Neuron (in vitro differentiated cells): Measurements from ENCODE around the gene RORB.

Experiments
- H2AFZ ChIP-seq: one replicate; pipeline ENCODE4 v1.6.1; 2013; ENCODE audit warnings: low read depth, mild to moderate bottlenecking, inconsistent platforms, low read length, moderate library complexity
- H3K27me3 ChIP-seq: one replicate; pipeline ENCODE4 v1.6.1; 2013; ENCODE audit warnings: low read length; ENCODE audit not compliant: insufficient read depth
- H3K36me3 ChIP-seq: one replicate; pipeline ENCODE4 v1.6.1; 2013; ENCODE audit warnings: low read length; ENCODE audit not compliant: insufficient read depth
- H3K4me1 ChIP-seq: one replicate; pipeline ENCODE4 v1.6.1; 2013; ENCODE audit warnings: low read length; ENCODE audit not compliant: insufficient read depth
- H3K4me3 ChIP-seq: 2 replicates; pipeline ENCODE4 v1.5.1; 2013; ENCODE audit warnings: mild to moderate bottlenecking, low read length, moderate library complexity
- H3K9me3 ChIP-seq: one replicate; pipeline ENCODE4 v1.6.1; 2013; ENCODE audit warnings: low read length

RORB gene

DNA sequence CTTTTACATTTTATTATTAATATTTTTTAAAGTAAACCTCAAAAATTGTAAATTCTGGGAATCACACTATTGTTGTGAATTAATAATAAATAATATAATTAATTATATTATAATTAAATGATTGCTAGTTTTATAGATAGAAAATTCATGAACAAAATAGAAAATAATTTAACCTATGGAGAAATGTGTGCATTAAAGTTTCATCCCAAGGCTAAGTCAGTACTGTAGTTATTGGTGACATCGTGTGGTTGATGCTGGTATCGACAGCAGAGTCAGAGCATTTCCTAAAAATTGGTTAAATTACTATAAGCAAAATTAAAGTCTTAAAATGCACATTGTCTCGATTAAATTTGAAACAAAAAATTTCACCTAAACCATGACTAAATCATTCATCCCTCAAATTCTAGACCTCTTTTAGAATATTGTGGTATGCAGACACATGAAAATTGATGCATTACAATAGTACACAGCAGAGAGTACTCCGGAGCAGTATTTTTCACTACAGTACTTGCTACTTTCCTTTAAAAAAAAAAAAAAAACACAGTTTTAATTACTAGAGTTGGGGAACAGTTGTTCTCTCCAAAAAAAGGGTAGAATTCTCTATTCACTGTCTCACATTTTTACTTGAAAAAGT lies 73.9 kb downstream of the RORB start:
- Histone ChIP-seq H3K9me3 (no peaks in the 10 kb centered on the region), H3K4me3 (no peak overlapping the region), H3K27me3 (no peaks in the 10 kb centered on the region), H2AFZ (no peak overlapping the region), H3K36me3 (no peaks in the 10 kb centered on the region), H3K4me1 (peaks cover 7% of the 10 kb centered on the region)

DNA sequence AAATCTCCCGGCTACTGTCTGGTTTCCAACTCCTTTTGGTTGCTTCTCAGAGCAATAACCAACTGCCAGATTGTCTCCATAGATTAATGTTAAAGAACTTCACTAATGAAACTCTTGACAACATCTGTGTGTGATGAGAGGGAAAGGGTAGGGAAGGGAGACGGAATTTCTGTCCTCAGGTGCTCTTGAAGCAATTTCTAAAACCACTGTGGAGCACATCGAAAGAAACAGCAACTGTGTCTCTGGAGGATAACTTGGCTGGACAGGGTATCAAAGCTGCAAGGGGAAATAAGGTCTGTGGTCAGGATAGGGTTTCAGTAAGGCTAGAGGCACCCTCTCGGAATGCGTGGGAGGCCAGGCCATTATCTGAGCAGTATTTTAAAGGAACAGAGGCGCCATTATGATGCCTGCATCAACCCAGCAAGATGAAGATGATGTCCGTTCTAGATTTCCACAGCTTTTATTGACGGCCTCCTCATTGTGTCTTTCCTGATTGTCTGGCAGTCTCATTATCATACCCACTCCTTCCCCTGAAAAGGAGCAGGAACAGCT lies 76.6 kb downstream of the RORB start:
- H2AFZ ChIP-seq, result no peak overlapping the region
- H3K4me1 ChIP-seq, result peaks cover 7% of the 10 kb centered on the region
- no peaks in the 10 kb centered on the region for H3K27me3 ChIP-seq
- H3K9me3 ChIP-seq, result no peaks in the 10 kb centered on the region
- H3K36me3 ChIP-seq, result no peaks in the 10 kb centered on the region
- H3K4me3 ChIP-seq, result no peak overlapping the region

DNA sequence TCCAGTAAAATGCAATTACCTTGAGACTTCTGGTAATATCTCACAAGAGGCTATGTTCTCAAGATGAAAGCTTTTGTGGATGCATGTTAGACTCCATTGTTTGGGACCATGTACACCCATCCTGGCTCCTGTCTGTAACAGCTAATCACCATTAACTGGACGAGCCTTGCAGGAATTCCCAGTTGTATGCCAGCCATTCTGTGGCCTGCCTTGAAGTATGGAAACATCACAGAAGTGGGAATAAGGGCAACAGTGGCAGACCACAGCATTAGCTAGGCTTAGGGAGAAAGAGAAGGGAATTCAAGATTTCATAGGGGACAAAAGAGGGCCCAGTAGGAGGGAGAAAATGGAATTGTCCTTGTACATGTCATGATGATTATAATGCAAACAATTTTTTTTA lies 79.0 kb downstream of the RORB start:
- H3K4me3 ChIP-seq, result no peak overlapping the region

DNA sequence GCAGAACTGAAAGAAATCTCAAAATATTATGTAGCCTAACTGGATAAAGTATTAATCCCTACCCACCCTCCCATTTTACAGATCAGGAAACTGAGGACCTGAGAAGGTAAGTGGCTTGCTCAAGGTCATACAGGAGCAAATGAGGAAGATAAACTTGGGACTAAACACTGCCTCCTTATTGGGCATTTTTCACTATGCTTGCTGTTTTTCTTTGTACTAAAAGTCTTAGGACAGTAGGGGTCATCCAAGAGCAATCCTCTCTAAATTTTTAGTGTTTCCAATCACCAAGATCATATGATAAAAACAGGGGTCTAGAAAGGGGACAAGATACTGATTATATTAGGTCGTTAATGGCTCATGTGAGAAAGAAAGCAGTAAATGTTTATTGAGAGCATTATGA lies 80.8 kb downstream of the RORB start:
- Histone ChIP-seq H3K36me3 (no peaks in the 10 kb centered on the region), H3K4me1 (peaks cover 7% of the 10 kb centered on the region), H3K9me3 (no peaks in the 10 kb centered on the region), H2AFZ (no peak overlapping the region), H3K4me3 (no peak overlapping the region), H3K27me3 (no peaks in the 10 kb centered on the region)

More for the DNA sequence above, 79.0 kb downstream of the RORB start:
- H3K9me3 ChIP-seq, result no peaks in the 10 kb centered on the region
- peaks cover 7% of the 10 kb centered on the region for H3K4me1 ChIP-seq
- H3K36me3 ChIP-seq, result no peaks in the 10 kb centered on the region
- H2AFZ ChIP-seq, result no peak overlapping the region
- no peaks in the 10 kb centered on the region for H3K27me3 ChIP-seq

DNA sequence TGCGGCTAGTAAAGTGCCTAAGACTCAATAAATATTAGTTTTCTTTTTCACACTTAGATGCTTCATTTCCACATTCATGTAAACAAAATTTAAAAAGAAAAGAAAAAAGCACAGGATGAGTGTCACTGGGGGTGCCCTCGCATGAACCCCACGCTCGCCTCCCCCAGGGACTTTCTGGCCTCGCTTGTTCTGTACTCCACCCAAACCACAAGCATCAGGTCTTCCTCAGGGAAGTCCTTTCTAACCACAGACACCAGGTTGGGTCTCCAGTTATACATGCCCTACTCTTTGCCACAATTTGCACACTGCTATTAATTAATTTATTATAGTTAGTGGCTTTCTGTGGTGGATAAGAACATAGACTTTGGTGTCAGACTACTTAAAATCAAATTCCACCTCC lies 92.4 kb downstream of the RORB start:
- Histone ChIP-seq H3K27me3 (no peaks in the 10 kb centered on the region), H2AFZ (no peak overlapping the region), H3K9me3 (no peaks in the 10 kb centered on the region), H3K4me3 (no peak overlapping the region), H3K36me3 (no peaks in the 10 kb centered on the region), H3K4me1 (no peaks in the 10 kb centered on the region)

DNA sequence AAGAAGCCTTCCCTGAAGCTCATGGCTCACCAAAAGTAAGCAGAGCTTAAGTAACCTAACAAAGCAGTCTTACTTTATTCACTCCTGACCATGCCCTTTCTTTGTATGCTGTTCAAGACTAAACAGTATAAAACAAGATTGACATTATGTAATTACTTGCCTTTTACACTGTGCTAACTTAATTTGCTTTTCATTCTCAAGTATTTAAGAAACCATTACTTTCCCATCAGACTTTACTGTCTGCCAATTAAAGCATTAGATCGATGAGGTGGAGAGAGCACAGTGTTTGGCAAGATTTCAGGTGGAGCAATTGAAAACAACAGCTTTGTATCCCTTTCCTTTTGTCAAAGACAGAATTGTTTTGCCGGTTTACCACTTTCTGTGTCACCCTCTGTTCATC lies 98.2 kb downstream of the RORB start:
- Histone ChIP-seq H3K9me3 (no peaks in the 10 kb centered on the region), H3K27me3 (no peaks in the 10 kb centered on the region), H3K36me3 (no peaks in the 10 kb centered on the region), H2AFZ (no peak overlapping the region), H3K4me3 (no peak overlapping the region), H3K4me1 (no peaks in the 10 kb centered on the region)

DNA sequence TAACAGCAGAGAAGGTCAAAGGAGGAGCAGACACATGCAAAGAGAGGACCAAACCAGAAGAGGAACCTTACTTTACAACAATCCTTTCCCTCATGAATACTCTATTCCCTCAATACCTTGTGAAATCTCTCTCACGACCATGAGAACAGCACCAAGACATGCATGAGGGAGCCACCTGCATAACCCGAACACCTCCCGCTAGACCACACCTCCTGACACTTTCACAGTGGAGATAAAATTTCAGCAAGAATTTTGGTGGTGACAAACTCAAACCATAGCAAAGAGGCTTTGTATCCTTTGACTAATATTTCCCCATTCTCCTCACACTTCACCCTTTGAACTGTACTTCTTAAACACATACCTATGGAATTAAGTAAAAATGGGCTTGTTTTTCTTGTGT lies 101.7 kb downstream of the RORB start:
- H2AFZ ChIP-seq, result no peak overlapping the region
- H3K4me3 ChIP-seq, result no peak overlapping the region
- no peaks in the 10 kb centered on the region for H3K36me3 ChIP-seq
- H3K4me1 ChIP-seq, result no peaks in the 10 kb centered on the region
- H3K9me3 ChIP-seq, result no peaks in the 10 kb centered on the region
- H3K27me3 ChIP-seq, result no peaks in the 10 kb centered on the region

DNA sequence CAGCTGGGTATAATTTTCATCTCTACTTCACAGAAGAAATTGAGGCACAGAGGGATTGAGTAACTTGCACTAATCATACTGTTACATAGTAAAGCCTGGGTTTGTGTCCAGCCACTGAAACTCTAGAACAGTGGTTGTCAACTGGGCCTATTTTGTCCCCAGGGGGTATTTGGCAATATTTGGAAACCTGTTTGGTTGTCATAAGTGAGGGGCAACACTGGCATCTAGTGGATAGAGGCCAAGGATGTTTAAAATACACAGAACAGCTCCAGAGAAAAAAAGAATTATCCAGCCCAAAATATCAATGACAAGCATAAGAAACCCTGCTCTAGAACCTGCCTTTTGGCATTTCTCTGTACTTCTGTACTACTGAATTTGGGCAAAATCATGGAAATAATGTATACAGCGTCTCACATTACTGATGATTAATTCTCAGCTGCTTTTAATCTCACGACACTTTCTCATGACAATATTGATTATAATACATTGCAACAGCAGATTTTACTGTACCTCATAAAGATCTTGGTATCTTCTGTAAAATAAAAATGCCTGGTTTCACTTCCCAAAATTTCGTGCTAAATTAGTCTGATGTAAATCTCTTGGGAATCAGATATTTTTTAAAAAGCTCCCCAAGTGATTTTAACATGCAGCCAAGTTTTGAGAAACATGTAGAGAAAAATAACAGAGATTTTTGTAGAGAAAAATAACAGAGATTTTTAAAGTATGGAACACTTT lies 112.7 kb downstream of the RORB start:
- H3K4me3 ChIP-seq, result no peak overlapping the region
- H3K4me1 ChIP-seq, result no peaks in the 10 kb centered on the region
- H3K27me3 ChIP-seq, result no peaks in the 10 kb centered on the region
- no peaks in the 10 kb centered on the region for H3K36me3 ChIP-seq
- no peak overlapping the region for H2AFZ ChIP-seq
- H3K9me3 ChIP-seq, result no peaks in the 10 kb centered on the region

DNA sequence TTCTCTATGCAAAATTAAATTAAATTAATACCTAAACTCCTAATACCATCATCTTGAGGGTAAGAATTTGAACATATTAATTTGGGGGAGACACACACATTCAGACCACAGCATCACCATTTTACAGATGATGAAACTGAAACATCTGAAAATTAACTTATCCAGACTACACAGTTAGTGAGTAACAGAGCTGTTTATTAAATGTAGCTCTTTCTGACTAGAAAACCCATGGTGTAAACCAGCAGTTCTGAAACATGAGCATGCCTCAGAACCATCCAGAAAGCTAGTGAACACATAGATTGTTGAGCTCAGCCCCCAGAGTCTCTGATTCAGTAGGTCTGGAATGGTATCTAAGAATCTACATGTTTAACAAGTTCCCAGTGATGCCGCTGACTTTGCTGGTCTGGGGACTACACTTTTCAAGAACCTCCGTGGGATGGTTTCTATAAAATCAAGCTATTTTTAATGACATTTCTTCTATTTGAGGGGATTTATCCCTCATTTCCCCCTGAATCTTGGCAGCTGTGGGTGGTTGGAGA lies 113.5 kb downstream of the RORB start:
- Histone ChIP-seq H3K4me3 (no peak overlapping the region), H2AFZ (no peak overlapping the region), H3K27me3 (no peaks in the 10 kb centered on the region), H3K36me3 (no peaks in the 10 kb centered on the region), H3K9me3 (no peaks in the 10 kb centered on the region), H3K4me1 (no peaks in the 10 kb centered on the region)

DNA sequence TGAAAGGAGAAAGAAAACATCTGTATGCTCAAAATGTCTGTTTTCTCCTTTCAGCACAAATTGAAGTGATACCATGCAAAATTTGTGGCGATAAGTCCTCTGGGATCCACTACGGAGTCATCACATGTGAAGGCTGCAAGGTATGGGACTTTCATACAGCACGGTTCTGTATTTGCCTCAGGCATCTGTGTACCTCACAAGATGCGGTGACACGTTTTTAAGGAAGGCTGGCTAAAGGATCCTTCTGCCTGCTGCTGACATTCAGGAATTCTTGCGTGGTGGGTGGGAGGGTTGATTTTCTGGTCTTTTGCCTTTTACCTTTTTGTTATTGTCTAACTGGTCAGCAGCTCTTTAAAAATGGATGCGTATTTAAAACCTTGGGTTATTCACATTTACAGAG lies 133.1 kb downstream of the RORB start:
- H3K4me3 ChIP-seq, result no peak overlapping the region
- no peaks in the 10 kb centered on the region for H3K9me3 ChIP-seq
- H3K36me3 ChIP-seq, result no peaks in the 10 kb centered on the region
- H3K4me1 ChIP-seq, result no peaks in the 10 kb centered on the region
- no peak overlapping the region for H2AFZ ChIP-seq
- H3K27me3 ChIP-seq, result no peaks in the 10 kb centered on the region

DNA sequence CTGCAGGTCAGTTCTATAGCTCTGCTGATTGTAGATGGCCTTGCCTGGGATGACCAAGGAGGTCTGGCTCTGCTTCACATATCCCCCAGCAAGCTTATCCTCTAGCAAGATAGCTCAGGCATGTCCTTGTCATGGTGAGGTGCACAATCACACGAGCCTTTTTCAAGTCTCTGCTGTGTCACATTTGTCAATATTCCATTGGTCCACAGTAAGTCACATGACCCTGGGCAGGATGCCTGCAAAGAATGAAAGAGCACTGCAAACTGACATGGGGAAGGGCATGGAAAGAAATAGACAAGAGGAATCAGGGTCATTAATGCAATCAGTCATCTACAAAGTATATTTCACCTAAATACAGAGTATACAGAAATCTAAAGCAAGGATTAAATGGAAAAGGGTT lies 142.0 kb downstream of the RORB start:
- H3K4me1 ChIP-seq, result no peaks in the 10 kb centered on the region
- no peak overlapping the region for H3K4me3 ChIP-seq
- no peak overlapping the region for H2AFZ ChIP-seq
- no peaks in the 10 kb centered on the region for H3K36me3 ChIP-seq
- H3K9me3 ChIP-seq, result no peaks in the 10 kb centered on the region
- H3K27me3 ChIP-seq, result no peaks in the 10 kb centered on the region

DNA sequence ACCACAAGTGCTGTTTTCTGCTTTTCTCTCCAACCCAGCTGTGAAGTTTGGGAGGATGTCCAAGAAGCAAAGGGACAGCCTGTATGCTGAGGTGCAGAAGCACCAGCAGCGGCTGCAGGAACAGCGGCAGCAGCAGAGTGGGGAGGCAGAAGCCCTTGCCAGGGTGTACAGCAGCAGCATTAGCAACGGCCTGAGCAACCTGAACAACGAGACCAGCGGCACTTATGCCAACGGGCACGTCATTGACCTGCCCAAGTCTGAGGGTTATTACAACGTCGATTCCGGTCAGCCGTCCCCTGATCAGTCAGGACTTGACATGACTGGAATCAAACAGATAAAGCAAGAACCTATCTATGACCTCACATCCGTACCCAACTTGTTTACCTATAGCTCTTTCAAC lies 145.2 kb downstream of the RORB start:
- Histone ChIP-seq H3K9me3 (no peaks in the 10 kb centered on the region), H3K27me3 (no peaks in the 10 kb centered on the region), H3K4me1 (no peaks in the 10 kb centered on the region), H3K4me3 (no peak overlapping the region), H3K36me3 (no peaks in the 10 kb centered on the region), H2AFZ (no peak overlapping the region)

DNA sequence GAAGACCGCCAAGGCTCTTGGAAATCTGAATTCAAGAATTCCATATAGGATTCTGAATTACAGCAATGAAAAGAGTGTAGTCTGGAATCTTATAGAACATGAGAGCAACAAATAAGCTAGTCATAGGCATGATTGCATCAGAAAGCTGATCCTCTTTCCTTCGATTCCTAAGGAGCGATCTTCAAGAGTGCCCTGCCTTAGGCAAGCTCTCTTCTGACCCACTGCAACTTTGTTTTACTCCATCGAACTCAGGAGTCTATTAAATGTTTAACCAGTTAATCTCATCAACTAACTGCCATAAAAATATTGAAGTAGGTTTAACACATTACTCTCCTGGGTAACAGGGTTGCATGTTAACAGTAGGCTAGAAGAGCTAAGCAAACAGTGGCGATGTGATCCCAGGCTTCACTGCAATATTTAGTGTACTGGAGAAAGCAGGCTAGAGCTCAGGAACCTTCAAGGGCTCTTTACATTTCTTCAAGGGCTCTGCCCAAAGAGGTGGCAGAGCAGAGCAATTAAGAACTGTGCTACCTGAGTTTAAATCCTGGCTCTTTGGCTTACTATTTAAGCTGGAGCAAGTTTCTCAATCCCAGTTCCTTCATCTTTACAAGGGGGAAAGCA lies 146.3 kb downstream of the RORB start:
- no peaks in the 10 kb centered on the region for H3K9me3 ChIP-seq
- no peaks in the 10 kb centered on the region for H3K4me1 ChIP-seq
- H3K4me3 ChIP-seq, result no peak overlapping the region
- no peak overlapping the region for H2AFZ ChIP-seq
- no peaks in the 10 kb centered on the region for H3K27me3 ChIP-seq
- no peaks in the 10 kb centered on the region for H3K36me3 ChIP-seq
